ENCODE data around the gene RAD51B. TPM values are rescaled to one million over a fixed set of nuclear protein-coding genes. Genes with fewer than 3 reads are reported as not detected.

RAD51B gene
- total RNA-seq, 3 donors from 2014 or later = 10.6 to 77.6 (median 33.8) TPM

DNA sequence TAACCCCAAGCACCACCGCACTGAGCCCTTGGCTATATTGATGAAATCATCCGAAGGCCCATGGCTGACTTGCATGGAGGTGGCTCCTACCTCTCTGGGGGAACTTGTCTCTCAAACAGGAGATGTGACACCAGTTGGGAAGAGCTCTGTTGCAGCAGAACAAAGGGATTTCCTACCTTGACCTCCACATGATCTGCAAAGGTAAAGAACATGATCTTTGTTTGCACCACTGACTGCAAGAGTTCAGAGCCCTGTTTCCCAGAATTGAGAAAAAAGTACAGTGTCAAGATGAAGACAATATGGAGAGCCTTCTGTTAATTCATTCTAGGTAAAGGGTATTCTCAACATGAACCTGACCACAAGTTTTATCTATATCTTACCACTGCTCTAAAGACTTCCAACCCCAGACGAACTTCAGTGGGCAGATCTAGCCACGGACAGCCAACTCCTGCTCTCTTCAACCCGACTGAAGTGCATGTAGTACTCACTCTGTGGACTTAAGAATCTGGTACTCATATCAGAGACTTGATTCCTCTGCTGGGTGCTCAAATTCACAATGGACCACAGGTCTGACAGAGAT lies 35.2 kb upstream of the RAD51B start:
- Histone ChIP-seq H3K36me3 (peaks cover 17% of the 10 kb centered on the region), H3K27ac (no peak overlapping the region), H3K9me3 (no peaks in the 10 kb centered on the region), H3K4me1 (no peaks in the 10 kb centered on the region), H3K27me3 (no peaks in the 10 kb centered on the region), H3K4me3 (no peak overlapping the region)
- TF ChIP-seq, protein P1, sequence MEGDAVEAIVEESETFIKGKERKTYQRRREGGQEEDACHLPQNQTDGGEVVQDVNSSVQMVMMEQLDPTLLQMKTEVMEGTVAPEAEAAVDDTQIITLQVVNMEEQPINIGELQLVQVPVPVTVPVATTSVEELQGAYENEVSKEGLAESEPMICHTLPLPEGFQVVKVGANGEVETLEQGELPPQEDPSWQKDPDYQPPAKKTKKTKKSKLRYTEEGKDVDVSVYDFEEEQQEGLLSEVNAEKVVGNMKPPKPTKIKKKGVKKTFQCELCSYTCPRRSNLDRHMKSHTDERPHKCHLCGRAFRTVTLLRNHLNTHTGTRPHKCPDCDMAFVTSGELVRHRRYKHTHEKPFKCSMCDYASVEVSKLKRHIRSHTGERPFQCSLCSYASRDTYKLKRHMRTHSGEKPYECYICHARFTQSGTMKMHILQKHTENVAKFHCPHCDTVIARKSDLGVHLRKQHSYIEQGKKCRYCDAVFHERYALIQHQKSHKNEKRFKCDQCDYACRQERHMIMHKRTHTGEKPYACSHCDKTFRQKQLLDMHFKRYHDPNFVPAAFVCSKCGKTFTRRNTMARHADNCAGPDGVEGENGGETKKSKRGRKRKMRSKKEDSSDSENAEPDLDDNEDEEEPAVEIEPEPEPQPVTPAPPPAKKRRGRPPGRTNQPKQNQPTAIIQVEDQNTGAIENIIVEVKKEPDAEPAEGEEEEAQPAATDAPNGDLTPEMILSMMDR (IDR thresholded peaks at IDR 0.05) = no peak
- no peak for TF ChIP-seq POLR2AphosphoS5 (IDR thresholded peaks at IDR 0.05)
- no peak for TF ChIP-seq POLR2A (IDR thresholded peaks at IDR 0.05)
- no peak for DNase-seq (ENCODE audit: low spot score in 2 of 2)
- intact Hi-C loops (cut with DNase I; ENCODE audit: low total_unique reads) = no loop called here

DNA sequence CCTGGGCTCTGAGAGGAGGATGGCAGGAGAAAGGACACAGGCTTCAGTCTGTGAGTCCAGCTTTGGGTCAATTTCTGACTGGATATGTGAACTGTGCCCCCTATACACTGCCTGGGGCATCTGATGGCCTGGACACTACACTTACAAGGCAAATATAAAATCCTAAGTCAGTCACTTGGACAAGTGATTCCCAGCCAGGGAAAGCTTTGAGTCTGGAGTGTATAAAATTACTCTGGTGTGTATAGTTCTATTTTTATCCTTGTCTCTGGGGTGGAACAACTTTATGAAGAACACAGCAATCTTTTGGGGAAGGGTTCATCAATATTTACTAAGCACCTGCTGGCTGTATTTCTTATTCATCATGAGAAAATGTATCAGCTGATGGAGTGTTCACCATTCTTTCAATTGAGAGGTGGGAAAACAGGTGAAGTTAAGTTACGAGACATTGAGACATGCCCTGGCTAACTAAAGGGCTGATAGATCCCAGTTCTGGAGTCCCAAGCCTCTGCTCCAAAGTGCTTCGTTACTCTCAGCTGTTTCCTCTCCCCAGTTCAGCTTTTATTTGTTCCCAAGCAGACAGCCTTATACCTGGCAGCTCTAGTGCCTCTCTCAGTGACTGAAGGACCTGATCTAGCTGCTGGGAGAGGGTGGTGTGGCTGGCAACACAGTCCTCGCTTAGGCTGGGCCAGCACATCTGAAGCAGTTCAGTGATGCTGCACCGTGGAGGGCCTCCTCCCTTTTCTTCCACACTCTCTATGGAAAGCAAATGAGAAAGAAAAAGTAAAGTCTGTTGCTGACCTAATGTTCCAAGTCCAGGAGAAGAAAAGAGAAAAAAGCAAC lies 34.1 kb upstream of the RAD51B start:
- H3K27ac ChIP-seq = no peak overlapping the region
- TF ChIP-seq POLR2AphosphoS5 (IDR thresholded peaks at IDR 0.05) = no peak
- TF ChIP-seq, protein P1 (IDR thresholded peaks at IDR 0.05) = no peak
- TF ChIP-seq POLR2A (IDR thresholded peaks at IDR 0.05) = no peak
- intact Hi-C loops (cut with DNase I; ENCODE audit: low total_unique reads) = no loop called here
- H3K4me1 ChIP-seq = no peaks in the 10 kb centered on the region
- DNase-seq (ENCODE audit: low spot score in 2 of 2) = no peak
- no peaks in the 10 kb centered on the region for H3K27me3 ChIP-seq
- H3K36me3 ChIP-seq = peaks cover 27% of the 10 kb centered on the region
- no peaks in the 10 kb centered on the region for H3K9me3 ChIP-seq
- no peak overlapping the region for H3K4me3 ChIP-seq

DNA sequence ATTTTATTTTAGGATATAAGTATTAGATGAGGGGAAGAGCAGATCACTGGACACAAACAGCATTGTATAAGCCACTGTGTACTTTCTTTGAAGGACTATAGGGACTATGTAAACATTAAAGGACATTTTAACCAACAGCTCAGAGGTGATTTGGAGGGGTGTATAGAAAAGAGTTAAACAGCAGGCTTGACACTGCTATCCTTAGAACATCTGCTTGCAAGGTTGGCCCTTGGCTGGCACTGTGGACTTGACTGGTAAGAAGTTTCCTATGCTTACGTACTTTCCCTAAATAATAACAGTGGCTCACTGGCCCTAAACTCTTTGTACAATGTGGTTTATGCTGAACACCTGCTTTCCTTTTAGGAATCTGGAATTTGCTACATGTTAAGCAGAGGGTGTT lies 31.9 kb upstream of the RAD51B start:
- intact Hi-C loops (cut with DNase I; ENCODE audit: low total_unique reads) = no loop called here
- no peak overlapping the region for H3K27ac ChIP-seq
- H3K27me3 ChIP-seq = no peaks in the 10 kb centered on the region
- no peak for DNase-seq (ENCODE audit: low spot score in 2 of 2)
- H3K9me3 ChIP-seq = no peaks in the 10 kb centered on the region
- peaks cover 26% of the 10 kb centered on the region for H3K36me3 ChIP-seq
- TF ChIP-seq POLR2AphosphoS5 (IDR thresholded peaks at IDR 0.05) (no peak), POLR2A (IDR thresholded peaks at IDR 0.05) (no peak)
- TF ChIP-seq, protein P1 (IDR thresholded peaks at IDR 0.05) = no peak
- no peaks in the 10 kb centered on the region for H3K4me1 ChIP-seq
- no peak overlapping the region for H3K4me3 ChIP-seq

DNA sequence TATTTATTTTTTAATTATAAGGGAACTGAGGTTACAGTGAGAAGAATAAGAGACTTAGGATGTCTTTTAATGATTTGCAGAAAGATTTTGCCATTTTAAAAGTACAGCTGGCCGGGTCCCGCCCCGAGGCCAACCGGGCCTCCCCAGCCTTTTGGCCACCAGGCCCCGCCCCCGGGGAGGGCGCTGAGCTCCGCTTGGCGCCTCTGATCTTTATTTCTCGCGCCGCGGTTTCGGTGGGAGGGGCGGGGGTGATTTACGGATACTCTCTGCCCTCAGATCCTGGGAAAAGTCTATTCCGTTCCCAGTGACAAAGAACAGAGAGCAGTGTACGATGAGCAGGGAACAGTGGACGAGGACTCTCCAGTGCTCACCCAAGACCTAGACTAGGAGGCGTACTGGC lies 20.8 kb upstream of the RAD51B start:
- no peak for TF ChIP-seq POLR2AphosphoS5 (IDR thresholded peaks at IDR 0.05)
- no peak for TF ChIP-seq POLR2A (IDR thresholded peaks at IDR 0.05)
- TF ChIP-seq, protein P1 (IDR thresholded peaks at IDR 0.05) = no peak
- no peaks in the 10 kb centered on the region for H3K27me3 ChIP-seq
- no peaks in the 10 kb centered on the region for H3K4me1 ChIP-seq
- H3K36me3 ChIP-seq = peaks cover 8% of the 10 kb centered on the region
- no peak overlapping the region for H3K4me3 ChIP-seq
- no peak overlapping the region for H3K27ac ChIP-seq
- no peak for DNase-seq (ENCODE audit: low spot score in 2 of 2)
- intact Hi-C loops (cut with DNase I; ENCODE audit: low total_unique reads) = no loop called here
- no peaks in the 10 kb centered on the region for H3K9me3 ChIP-seq

DNA sequence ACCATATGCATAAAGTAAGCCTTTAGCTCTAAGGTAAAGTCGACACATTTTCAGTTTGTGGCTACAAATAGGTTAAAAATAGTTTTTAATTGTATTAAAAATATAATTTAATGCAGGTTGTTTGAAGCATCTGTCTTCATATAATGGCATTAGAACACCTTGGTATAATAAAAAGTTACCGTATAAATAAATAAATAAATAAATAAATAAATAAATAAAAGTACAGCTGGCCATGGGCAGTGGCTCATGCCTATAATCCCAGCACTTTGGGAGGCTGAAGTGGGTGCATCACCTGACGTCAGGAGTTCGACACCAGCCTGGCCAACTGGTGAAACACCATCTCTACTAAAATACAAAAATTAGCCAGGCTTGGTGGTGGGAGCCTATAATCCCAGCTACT lies 18.8 kb upstream of the RAD51B start:
- H3K4me1 ChIP-seq = no peaks in the 10 kb centered on the region
- peaks cover 8% of the 10 kb centered on the region for H3K36me3 ChIP-seq
- H3K9me3 ChIP-seq = no peaks in the 10 kb centered on the region
- H3K27me3 ChIP-seq = no peaks in the 10 kb centered on the region
- intact Hi-C loops (cut with DNase I; ENCODE audit: low total_unique reads) = no loop called here
- no peak overlapping the region for H3K4me3 ChIP-seq
- TF ChIP-seq POLR2AphosphoS5 (IDR thresholded peaks at IDR 0.05) = no peak
- TF ChIP-seq, protein P1 (IDR thresholded peaks at IDR 0.05) = no peak
- TF ChIP-seq POLR2A (IDR thresholded peaks at IDR 0.05) = no peak
- DNase-seq (ENCODE audit: low spot score in 2 of 2) = no peak
- H3K27ac ChIP-seq = no peak overlapping the region
